Measurements from ENCODE around the gene C3orf18.

DNA sequence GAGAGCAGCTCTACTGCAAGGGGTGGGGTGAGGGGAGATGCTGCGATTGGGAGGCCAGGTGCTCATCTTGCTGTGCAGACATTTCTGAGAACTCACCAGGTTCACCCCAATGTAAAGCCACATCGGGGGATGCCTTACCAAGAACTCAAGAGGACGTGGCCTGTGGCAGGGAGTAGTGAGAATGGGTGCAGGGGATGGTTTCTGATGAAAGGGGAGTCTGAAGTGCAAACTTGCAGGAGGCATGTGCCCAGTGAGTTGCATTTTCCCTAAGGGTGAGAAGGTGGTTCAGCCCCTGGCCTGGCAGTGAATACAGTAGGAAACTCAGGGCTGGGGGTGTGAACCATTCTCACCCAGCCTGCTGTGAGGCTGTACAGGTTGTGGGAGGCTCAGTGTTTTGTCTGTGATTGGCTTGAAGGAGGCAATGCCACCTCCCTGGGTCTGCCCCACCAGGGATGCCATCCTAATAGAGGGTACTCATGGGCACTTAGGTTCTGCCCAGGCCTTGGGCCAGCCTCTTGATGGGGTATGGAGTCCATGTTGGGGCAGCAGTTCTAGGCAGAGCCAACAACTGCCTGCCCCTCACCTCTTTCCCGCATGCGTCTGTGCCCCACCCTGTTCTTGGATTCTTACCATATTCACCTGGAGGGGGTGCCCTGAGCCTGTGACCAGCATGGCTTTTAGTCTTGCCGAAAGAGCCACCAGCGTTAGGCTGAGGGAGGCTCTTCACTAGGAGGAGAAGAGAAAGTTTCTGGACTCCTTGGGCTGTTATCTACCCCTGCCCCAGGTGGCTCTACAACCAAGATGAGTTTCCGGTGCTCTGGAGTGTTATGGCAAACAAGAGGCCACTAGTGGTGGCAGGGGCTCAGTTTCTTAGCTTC, 6.3 kb upstream of the C3orf18 start:
- TF ChIP-seq, protein P1, sequence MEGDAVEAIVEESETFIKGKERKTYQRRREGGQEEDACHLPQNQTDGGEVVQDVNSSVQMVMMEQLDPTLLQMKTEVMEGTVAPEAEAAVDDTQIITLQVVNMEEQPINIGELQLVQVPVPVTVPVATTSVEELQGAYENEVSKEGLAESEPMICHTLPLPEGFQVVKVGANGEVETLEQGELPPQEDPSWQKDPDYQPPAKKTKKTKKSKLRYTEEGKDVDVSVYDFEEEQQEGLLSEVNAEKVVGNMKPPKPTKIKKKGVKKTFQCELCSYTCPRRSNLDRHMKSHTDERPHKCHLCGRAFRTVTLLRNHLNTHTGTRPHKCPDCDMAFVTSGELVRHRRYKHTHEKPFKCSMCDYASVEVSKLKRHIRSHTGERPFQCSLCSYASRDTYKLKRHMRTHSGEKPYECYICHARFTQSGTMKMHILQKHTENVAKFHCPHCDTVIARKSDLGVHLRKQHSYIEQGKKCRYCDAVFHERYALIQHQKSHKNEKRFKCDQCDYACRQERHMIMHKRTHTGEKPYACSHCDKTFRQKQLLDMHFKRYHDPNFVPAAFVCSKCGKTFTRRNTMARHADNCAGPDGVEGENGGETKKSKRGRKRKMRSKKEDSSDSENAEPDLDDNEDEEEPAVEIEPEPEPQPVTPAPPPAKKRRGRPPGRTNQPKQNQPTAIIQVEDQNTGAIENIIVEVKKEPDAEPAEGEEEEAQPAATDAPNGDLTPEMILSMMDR (IDR thresholded peaks at IDR 0.05): no peak
- TF ChIP-seq POLR2A (IDR thresholded peaks at IDR 0.05): no peak

Measured in Peyer's patch (tissue), 4 donors.